Esophagus muscularis mucosa (tissue), 4 donors: Measurements from ENCODE around the gene CBY1. TPM values are rescaled to one million over a fixed set of nuclear protein-coding genes. Genes with fewer than 3 reads are reported as not detected.

Experiments used
- DNase-seq: peaks from one replicate; pipeline ENCODE4 v3.0.0-alpha.2; 2017; ENCODE audit errors: extremely low spot score
- H3K27ac ChIP-seq, 4 donors: fragments of 200-600 bp; sonication (generic); replicated peaks in 1 of 4; 1 replicate in 3 of 4; 2 replicates in 1 of 4; pipeline ENCODE4 v1.5.1; 2016 to 2019; ENCODE audit warnings: mild to moderate bottlenecking in 1 of 4
- H3K27me3 ChIP-seq, 4 donors: fragments of 200-600 bp; sonication (generic); one replicate each; pipeline versions ENCODE4 v1.5.1 to v1.6.0; 2016 to 2019
- H3K36me3 ChIP-seq, 4 donors: fragments of 200-600 bp; sonication (generic); one replicate each; pipeline ENCODE4 v1.5.1; 2016 to 2019
- H3K4me1 ChIP-seq, 4 donors: fragments of 200-600 bp; sonication (generic); one replicate each; pipeline ENCODE4 v1.5.1; 2016 to 2019
- H3K4me3 ChIP-seq, 4 donors: fragments of 200-600 bp; sonication (generic); 1 replicate in 2 of 4; 2 replicates in 2 of 4; pipeline ENCODE4 v1.5.1; 2016 to 2019; ENCODE audit warnings: mild to moderate bottlenecking in 4 of 4, moderate library complexity in 1 of 4
- H3K9me3 ChIP-seq, 4 donors: fragments of 200-600 bp; sonication (generic); 1 replicate in 3 of 4; 2 replicates in 1 of 4; pipeline ENCODE4 v1.5.1; 2016 to 2019
- EP300 ChIP-seq: sonication (generic); formaldehyde crosslinking; IDR thresholded peaks from one replicate; pipeline ENCODE4 v1.6.1; 2017; ENCODE audit warnings: antibody characterized with exemption
- POLR2A ChIP-seq: fragments of 450-650 bp; IDR thresholded peaks from one replicate; pipeline ENCODE4 v1.6.1; 2017; ENCODE audit warnings: antibody characterized with exemption, moderate library complexity, mild to moderate bottlenecking, low read depth
- POLR2AphosphoS5 ChIP-seq, 2 donors: sonication (generic); formaldehyde crosslinking; IDR thresholded peaks; one replicate each; pipeline ENCODE4 v1.6.1; 2017; ENCODE audit warnings: antibody characterized with exemption in 2 of 2
- WGBS: methylation state at CpG from one replicate; pipeline ENCODE4 v1.1.5; 2018; 5-methylcytosine and 5-hydroxymethylcytosine counted together
- intact Hi-C: fragments of 100-400 bp; cut with DNase I; formaldehyde crosslinking; loops from one replicate; pipeline ENCODE4 v1.15.1; 2023
- total RNA-seq, 4 donors: library from RNA; depleted of rRNA; stranded (reverse); fragments of >200 nt; gene quantifications; one replicate each; pipeline versions ENCODE4 v1.1.0 to v1.2.1, GENCODE V29; 2016
- TF ChIP-seq, protein P1 (sequence below), 3 experiments: fragments of 200-600 bp in 2 of 3; fragments of 450-650 bp in 1 of 3; sonication (generic) in 2 of 3; IDR thresholded peaks; one replicate each; pipeline ENCODE4 v1.5.1; 2017 to 2019; ENCODE audit warnings: antibody characterized with exemption in 3 of 3, mild to moderate bottlenecking in 2 of 3, moderate library complexity in 1 of 3

CBY1 gene
- total RNA-seq, 4 donors from 2014 or later = 25.2 to 36.9 (median 33.9) TPM

DNA sequence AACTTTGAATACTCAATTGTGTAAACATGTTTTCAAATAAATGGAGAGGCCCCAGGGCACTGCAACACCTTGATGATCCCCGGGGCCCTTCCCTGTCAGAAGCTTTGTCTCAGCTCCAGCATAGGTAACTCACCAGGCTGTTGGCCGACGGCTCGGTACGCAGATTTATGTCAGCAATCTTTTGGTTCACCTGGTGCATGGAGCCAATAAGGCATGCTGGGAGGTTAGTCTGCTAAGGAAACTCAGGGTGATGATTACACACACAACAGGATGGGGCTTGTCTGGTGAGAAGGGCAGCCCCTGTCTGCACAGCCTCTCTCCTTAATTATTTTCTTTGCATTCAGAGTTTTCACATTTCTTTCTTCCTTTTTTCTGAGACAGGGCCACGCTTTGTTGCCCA lies 11.0 kb upstream of the CBY1 start:
- intact Hi-C loops = no loop called here

DNA sequence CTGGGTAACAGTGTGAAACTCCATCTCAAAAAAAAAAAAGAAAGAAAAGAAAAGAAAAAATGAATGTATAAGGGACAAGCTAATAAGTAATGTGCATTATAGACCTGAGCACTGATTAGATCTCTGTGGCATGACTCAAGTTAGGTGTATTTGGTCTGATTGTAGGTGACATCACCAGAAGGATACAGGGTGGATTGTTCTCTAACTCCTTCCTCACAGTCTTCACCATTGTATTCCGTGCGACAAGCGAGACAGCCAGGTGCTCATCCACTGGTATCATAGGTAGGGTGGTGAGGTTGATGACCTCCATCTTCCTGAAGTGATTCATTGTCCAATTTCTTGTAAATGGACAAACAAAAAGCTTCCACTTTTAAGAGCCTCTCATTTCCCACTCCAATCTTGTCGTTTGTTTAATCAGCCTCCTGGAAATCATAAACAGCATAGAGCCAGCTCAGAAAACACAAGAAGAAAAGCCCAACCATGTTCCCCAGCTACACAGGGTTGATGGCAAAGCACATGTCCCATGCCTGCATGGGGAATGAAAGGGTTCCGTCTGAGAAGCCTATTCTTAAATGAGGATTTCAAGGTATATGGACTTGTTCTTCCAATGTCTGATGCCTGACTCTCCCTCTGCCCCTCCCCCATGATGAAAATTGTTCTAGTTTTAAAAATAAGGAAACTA lies 6.5 kb upstream of the CBY1 start:
- peaks cover 0 to 3% (median 0%) of the 10 kb centered on the region in 4 donors for H3K36me3 ChIP-seq
- intact Hi-C loops = no loop called here
- no peaks in the 10 kb centered on the region for H3K27me3 ChIP-seq
- H3K9me3 ChIP-seq = no peaks in the 10 kb centered on the region
- TF ChIP-seq EP300 (no peak), POLR2AphosphoS5 (IDR thresholded peaks at IDR 0.05) (no peak), POLR2A (no peak)
- TF ChIP-seq, protein P1, sequence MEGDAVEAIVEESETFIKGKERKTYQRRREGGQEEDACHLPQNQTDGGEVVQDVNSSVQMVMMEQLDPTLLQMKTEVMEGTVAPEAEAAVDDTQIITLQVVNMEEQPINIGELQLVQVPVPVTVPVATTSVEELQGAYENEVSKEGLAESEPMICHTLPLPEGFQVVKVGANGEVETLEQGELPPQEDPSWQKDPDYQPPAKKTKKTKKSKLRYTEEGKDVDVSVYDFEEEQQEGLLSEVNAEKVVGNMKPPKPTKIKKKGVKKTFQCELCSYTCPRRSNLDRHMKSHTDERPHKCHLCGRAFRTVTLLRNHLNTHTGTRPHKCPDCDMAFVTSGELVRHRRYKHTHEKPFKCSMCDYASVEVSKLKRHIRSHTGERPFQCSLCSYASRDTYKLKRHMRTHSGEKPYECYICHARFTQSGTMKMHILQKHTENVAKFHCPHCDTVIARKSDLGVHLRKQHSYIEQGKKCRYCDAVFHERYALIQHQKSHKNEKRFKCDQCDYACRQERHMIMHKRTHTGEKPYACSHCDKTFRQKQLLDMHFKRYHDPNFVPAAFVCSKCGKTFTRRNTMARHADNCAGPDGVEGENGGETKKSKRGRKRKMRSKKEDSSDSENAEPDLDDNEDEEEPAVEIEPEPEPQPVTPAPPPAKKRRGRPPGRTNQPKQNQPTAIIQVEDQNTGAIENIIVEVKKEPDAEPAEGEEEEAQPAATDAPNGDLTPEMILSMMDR (IDR thresholded peaks at IDR 0.05) = no peak
- no peak overlapping the region for H3K27ac ChIP-seq
- no peaks in the 10 kb centered on the region for H3K4me1 ChIP-seq
- WGBS = 83% methylated on average over 5 of the region's 5 CpGs
- DNase-seq = no peak
- H3K4me3 ChIP-seq = no peak overlapping the region

More for the DNA sequence above, 11.0 kb upstream of the CBY1 start:
- peaks cover 0 to 3% (median 0%) of the 10 kb centered on the region in 4 donors for H3K36me3 ChIP-seq
- no peak overlapping the region for H3K4me3 ChIP-seq
- no peaks in the 10 kb centered on the region for H3K27me3 ChIP-seq
- H3K4me1 ChIP-seq = no peaks in the 10 kb centered on the region
- H3K9me3 ChIP-seq = no peaks in the 10 kb centered on the region
- no peak for DNase-seq
- H3K27ac ChIP-seq = no peak overlapping the region
- WGBS = 94% methylated on average over 6 of the region's 6 CpGs
- TF ChIP-seq POLR2AphosphoS5 (IDR thresholded peaks at IDR 0.05) (no peak), POLR2A (no peak), EP300 (no peak)
- TF ChIP-seq, protein P1 (IDR thresholded peaks at IDR 0.05) = no peak

DNA sequence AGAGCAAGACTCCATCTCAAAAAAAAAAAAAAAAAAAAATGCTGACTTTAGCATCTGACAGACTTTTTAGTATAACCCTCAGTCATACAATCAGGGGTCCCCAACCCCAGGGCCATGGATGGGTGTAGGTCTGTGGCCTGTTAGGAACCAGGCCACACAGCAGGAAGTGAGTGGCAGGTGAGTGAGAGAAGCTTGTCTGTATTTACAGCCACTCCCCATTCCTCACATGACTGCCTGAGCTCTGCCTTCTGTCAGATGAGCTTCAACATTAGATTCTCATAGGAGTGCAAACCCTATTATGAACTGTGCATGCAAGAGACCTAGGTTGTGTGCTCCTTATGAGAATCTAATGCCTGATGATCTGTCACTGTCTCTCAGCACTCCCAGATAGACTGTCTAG lies 3.6 kb upstream of the CBY1 start:
- no peak for DNase-seq
- TF ChIP-seq, protein P1 (IDR thresholded peaks at IDR 0.05) = no peak
- no peak for TF ChIP-seq POLR2AphosphoS5 (IDR thresholded peaks at IDR 0.05)
- no peak for TF ChIP-seq POLR2A
- no peak for TF ChIP-seq EP300
- Histone ChIP-seq H3K27me3 (no peaks in the 10 kb centered on the region), H3K4me3 (no peak overlapping the region), H3K27ac (no peak overlapping the region), H3K36me3 (no peaks in the 10 kb centered on the region), H3K4me1 (peaks cover 15 to 19% (median 16%) of the 10 kb centered on the region in 4 donors), H3K9me3 (no peaks in the 10 kb centered on the region)
- intact Hi-C loops = no loop called here

DNA sequence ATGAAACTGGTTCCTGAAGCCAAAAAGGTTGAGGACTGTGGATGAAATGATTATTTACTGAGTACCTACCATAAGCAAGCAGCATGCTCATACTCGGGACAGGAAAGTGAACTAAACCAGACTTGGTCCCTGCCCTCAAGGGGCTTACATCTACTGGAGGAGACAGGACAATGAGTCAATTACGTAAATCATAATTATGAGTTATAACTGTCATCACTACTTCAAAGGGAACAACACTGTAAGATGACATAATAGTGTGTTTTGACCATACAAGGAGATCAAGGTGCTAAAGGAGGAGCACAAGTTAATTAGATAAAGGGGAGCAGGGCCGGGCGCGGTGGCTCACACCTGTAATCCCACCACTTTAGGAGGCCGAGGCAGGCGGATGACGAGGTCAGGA lies 2.7 kb upstream of the CBY1 start:
- intact Hi-C loops = no loop called here
- DNase-seq = no peak
- TF ChIP-seq POLR2A = no peak

DNA sequence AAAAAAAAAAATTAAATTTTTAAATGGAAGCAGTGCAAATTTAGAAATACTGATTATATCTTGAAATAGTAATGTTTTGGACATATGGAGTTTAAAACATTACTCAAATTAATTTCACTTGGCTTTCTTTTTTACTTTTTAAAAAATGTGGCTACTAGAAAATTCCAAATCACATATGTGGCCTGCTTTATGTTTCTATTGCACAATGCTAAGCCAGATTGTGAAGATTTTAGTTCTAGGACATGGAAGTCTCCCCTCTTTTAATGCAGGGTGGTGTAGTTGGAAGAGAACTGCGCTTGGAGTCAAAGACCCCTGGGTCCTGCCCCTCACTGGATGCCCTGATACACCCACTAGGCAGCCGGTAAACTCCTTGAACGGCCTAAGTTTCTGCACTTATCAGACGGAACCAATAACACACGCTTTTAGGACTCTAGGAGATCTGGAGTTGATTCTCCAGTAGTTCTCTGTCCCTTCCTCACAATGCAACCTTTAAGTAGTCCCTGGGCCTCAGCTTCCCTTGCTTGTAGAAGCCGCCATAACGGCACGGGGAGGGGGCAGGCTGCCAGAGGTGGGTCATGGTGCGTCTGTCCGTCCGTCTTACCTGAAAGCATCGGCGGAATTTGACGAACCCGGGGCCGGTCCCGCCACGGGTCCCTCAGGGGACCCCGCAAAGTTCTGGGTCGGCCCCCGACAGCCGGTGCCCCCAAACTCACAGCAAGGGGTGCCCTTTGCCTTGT lies 751 bp upstream of the CBY1 start:
- Histone ChIP-seq H3K4me1 (peaks cover 16 to 30% (median 22%) of the 10 kb centered on the region in 4 donors), H3K27me3 (no peaks in the 10 kb centered on the region), H3K4me3 (peak overlapping the region; percentile 83 to 96 (median 88)), H3K9me3 (no peaks in the 10 kb centered on the region), H3K36me3 (peaks cover 0 to 3% (median under 1%) of the 10 kb centered on the region in 4 donors), H3K27ac (peak overlapping the region; percentile 85 to 90 (median 89))
- DNase-seq = no peak
- TF ChIP-seq EP300 (no peak), POLR2A (no peak), POLR2AphosphoS5 (IDR thresholded peaks at IDR 0.05) (no peak)
- TF ChIP-seq, protein P1 (IDR thresholded peaks at IDR 0.05) = no peak
- 12% methylated on average over 5 of the region's 22 CpGs for WGBS
- intact Hi-C loops = no loop called here

More for the DNA sequence above, 2.7 kb upstream of the CBY1 start:
- no peak overlapping the region for H3K27ac ChIP-seq
- peaks cover 16 to 28% (median 22%) of the 10 kb centered on the region in 4 donors for H3K4me1 ChIP-seq
- H3K36me3 ChIP-seq = no peaks in the 10 kb centered on the region
- no peaks in the 10 kb centered on the region for H3K9me3 ChIP-seq
- 97% methylated on average over 8 of the region's 8 CpGs for WGBS
- no peak overlapping the region for H3K4me3 ChIP-seq
- H3K27me3 ChIP-seq = no peaks in the 10 kb centered on the region
